WTC11 (cell line): ENCODE measurements around the gene OPCML. TPM values are rescaled to one million over a fixed set of nuclear protein-coding genes. Genes with fewer than 3 reads are reported as not detected.

Source experiments
- ATAC-seq: fragments of 200-7000 bp; cut with Tn5 transposase; 2 replicates; pipeline ENCODE4 v1.10.0; 2021; ENCODE audit warnings: mild to moderate bottlenecking, moderate library complexity
- CTCF ChIA-PET: fragments of 300-600 bp; sonication (Branson Sonifier 250); formaldehyde crosslinking; loops from one replicate; lab custom pipeline; 2021; ENCODE audit warnings: antibody characterized with exemption; lab: Charles Lee
- POLR2A ChIA-PET: fragments of 350-600 bp; sonication (Branson Sonifier 250); formaldehyde crosslinking; loops from one replicate; lab custom pipeline; 2021; ENCODE audit warnings: antibody characterized with exemption; lab: Charles Lee
- DNase-seq: peaks from one replicate; pipeline ENCODE4 v3.0.0; 2021; ENCODE audit warnings: low spot score
- H3K27ac Mint-ChIP-seq: 2 replicates; pipeline ENCODE4 v1.8.0; 2021; ENCODE audit warnings: mixed read lengths
- H3K27me3 Mint-ChIP-seq: 2 replicates; pipeline ENCODE4 v1.8.0; 2021; ENCODE audit warnings: low read depth, mild to moderate bottlenecking, moderate library complexity, mixed read lengths
- H3K36me3 Mint-ChIP-seq: 2 replicates; pipeline ENCODE4 v1.8.0; 2021; ENCODE audit warnings: mixed read lengths
- H3K4me1 Mint-ChIP-seq: 2 replicates; pipeline ENCODE4 v1.8.0; 2022; ENCODE audit warnings: mixed read lengths
- H3K4me3 Mint-ChIP-seq: 2 replicates; pipeline ENCODE4 v1.8.0; 2021; ENCODE audit warnings: mild to moderate bottlenecking, moderate library complexity, mixed read lengths
- H3K9me3 Mint-ChIP-seq: 2 replicates; pipeline ENCODE4 v1.8.0; 2021; ENCODE audit warnings: mixed read lengths
- AFF4 ChIP-seq: sonication (generic); formaldehyde crosslinking; IDR thresholded peaks from 2 replicates; pipeline ENCODE4 v1.8.1; 2023; ENCODE audit warnings: mild to moderate bottlenecking, missing genetic modification reagents, borderline replicate concordance
- AR ChIP-seq: fragments of 250-450 bp; sonication (Bioruptor Pico); IDR thresholded peaks from 2 replicates; pipeline ENCODE4 v1.9.0; 2021; ENCODE audit warnings: mild to moderate bottlenecking
- ATF1 ChIP-seq: sonication (generic); formaldehyde crosslinking; IDR thresholded peaks from 2 replicates; pipeline ENCODE4 v1.8.1; 2023; ENCODE audit warnings: mild to moderate bottlenecking, moderate library complexity, missing genetic modification reagents
- ATF3 ChIP-seq: sonication (generic); formaldehyde crosslinking; conservative IDR thresholded peaks from 2 replicates; pipeline ENCODE4 v1.8.1; 2022; ENCODE audit warnings: mild to moderate bottlenecking, missing genetic modification reagents
- CREB1 ChIP-seq: sonication (generic); formaldehyde crosslinking; IDR thresholded peaks from 2 replicates; pipeline ENCODE4 v1.8.0; 2023; ENCODE audit warnings: mild to moderate bottlenecking, missing genetic modification reagents
- GABPB1 ChIP-seq: sonication (generic); formaldehyde crosslinking; IDR thresholded peaks from 2 replicates; pipeline ENCODE4 v1.8.1; 2023; ENCODE audit warnings: mild to moderate bottlenecking, missing genetic modification reagents
- GRHL2 ChIP-seq: fragments of 250-450 bp; sonication (Bioruptor Pico); IDR thresholded peaks from 2 replicates; pipeline ENCODE4 v1.8.0; 2022; ENCODE audit warnings: mild to moderate bottlenecking, moderate library complexity; ENCODE audit not compliant: insufficient replicate concordance, severe bottlenecking
- HMGA2 ChIP-seq: fragments of 250-450 bp; sonication (Bioruptor Pico); IDR thresholded peaks from 2 replicates; pipeline ENCODE4 v1.4.0; 2021; ENCODE audit warnings: mild to moderate bottlenecking, moderate library complexity
- KAT7 ChIP-seq: sonication (generic); formaldehyde crosslinking; IDR thresholded peaks from 2 replicates; pipeline ENCODE4 v1.8.1; 2023; ENCODE audit warnings: missing genetic modification reagents, mild to moderate bottlenecking, borderline replicate concordance
- MYBL2 ChIP-seq: sonication (generic); formaldehyde crosslinking; IDR thresholded peaks from 2 replicates; pipeline ENCODE4 v1.8.1; 2023; ENCODE audit warnings: mild to moderate bottlenecking, moderate library complexity, missing genetic modification reagents
- NR1H2 ChIP-seq: sonication (generic); formaldehyde crosslinking; IDR thresholded peaks from 2 replicates; pipeline ENCODE4 v1.9.0; 2021; ENCODE audit warnings: mild to moderate bottlenecking, moderate library complexity, missing genetic modification reagents
- NR2C2 ChIP-seq: sonication (generic); formaldehyde crosslinking; IDR thresholded peaks from 2 replicates; pipeline ENCODE4 v1.8.0; 2022; ENCODE audit warnings: mild to moderate bottlenecking, missing genetic modification reagents
- PREB ChIP-seq: sonication (generic); formaldehyde crosslinking; IDR thresholded peaks from 2 replicates; pipeline ENCODE4 v1.8.1; 2022; ENCODE audit warnings: mild to moderate bottlenecking, missing genetic modification reagents, moderate library complexity, borderline replicate concordance
- PRRX2 ChIP-seq: fragments of 250-450 bp; sonication (Bioruptor Pico); IDR thresholded peaks from 2 replicates; pipeline ENCODE4 v1.8.0; 2021; ENCODE audit warnings: mild to moderate bottlenecking
- RORB ChIP-seq: fragments of 250-450 bp; sonication (Bioruptor Pico); IDR thresholded peaks from 2 replicates; pipeline ENCODE4 v1.9.0; 2021; ENCODE audit warnings: mild to moderate bottlenecking
- USF2 ChIP-seq: sonication (generic); formaldehyde crosslinking; IDR thresholded peaks from 2 replicates; pipeline ENCODE4 v1.8.1; 2023; ENCODE audit warnings: mild to moderate bottlenecking, missing genetic modification reagents, moderate library complexity
- ZMAT4 ChIP-seq: fragments of 250-450 bp; sonication (Bioruptor Pico); IDR thresholded peaks from 2 replicates; pipeline ENCODE4 v1.9.0; 2021; ENCODE audit warnings: mild to moderate bottlenecking
- ZNF219 ChIP-seq: sonication (generic); formaldehyde crosslinking; IDR thresholded peaks from 2 replicates; pipeline ENCODE4 v1.8.0; 2023; ENCODE audit warnings: missing genetic modification reagents, mild to moderate bottlenecking, borderline replicate concordance
- ZNF425 ChIP-seq: fragments of 250-450 bp; sonication (Bioruptor Pico); conservative IDR thresholded peaks from 2 replicates; pipeline ENCODE4 v1.9.0; 2021; ENCODE audit warnings: mild to moderate bottlenecking
- ZNF512 ChIP-seq: sonication (generic); formaldehyde crosslinking; IDR thresholded peaks from 2 replicates; pipeline ENCODE4 v1.8.1; 2022; ENCODE audit warnings: missing genetic modification reagents, borderline replicate concordance
- ZNF671 ChIP-seq: fragments of 250-450 bp; sonication (Bioruptor Pico); IDR thresholded peaks from 2 replicates; pipeline ENCODE4 v1.8.0; 2021; ENCODE audit warnings: mild to moderate bottlenecking
- total RNA-seq: library from RNA; stranded (reverse); gene quantifications from 3 replicates; pipeline ENCODE4 v1.2.3, GENCODE V29; 2021

Gene OPCML
- total RNA-seq, 1 experiment from 2014 or later: 1.5 TPM

GRCh38 chr11:133029107-133029506 is 503.2 kb downstream of the OPCML start:
- TF ChIP-seq ATF1 (CRISPR knock-in tag) (no peak), ZMAT4 (CRISPR knock-in tag) (no peak), CREB1 (CRISPR knock-in tag) (no peak), ZNF512 (no peak), ZNF219 (CRISPR knock-in tag) (no peak), PRRX2 (no peak), GABPB1 (CRISPR knock-in tag) (no peak), AR (no peak), AFF4 (CRISPR knock-in tag) (no peak), NR1H2 (CRISPR knock-in tag) (no peak), ZNF425 (CRISPR knock-in tag) (no peak), USF2 (CRISPR knock-in tag) (no peak), NR2C2 (CRISPR knock-in tag) (no peak), MYBL2 (no peak)
- Mint-ChIP-seq H3K4me3 (no peak overlapping the region), H3K9me3 (no peaks in the 10 kb centered on the region), H3K27me3 (no peaks in the 10 kb centered on the region), H3K36me3 (no peaks in the 10 kb centered on the region), H3K4me1 (peaks cover 26% of the 10 kb centered on the region), H3K27ac (no peak overlapping the region)
- ATAC-seq (no peak), DNase-seq (no peak)
- ChIA-PET POLR2A (no interaction called here), CTCF (no interaction called here)

GRCh38 chr11:133026952-133027351 is 505.3 kb downstream of the OPCML start:
- ChIA-PET POLR2A (no interaction called here), CTCF (no interaction called here)
- Mint-ChIP-seq H3K4me1 (peaks cover 28% of the 10 kb centered on the region), H3K27ac (no peak overlapping the region), H3K36me3 (no peaks in the 10 kb centered on the region), H3K9me3 (no peaks in the 10 kb centered on the region), H3K4me3 (no peak overlapping the region), H3K27me3 (no peaks in the 10 kb centered on the region)
- ATAC-seq (no peak), DNase-seq (no peak)
- no peak for TF ChIP-seq GRHL2 (CRISPR knock-in tag)
- TF ChIP-seq RORB (CRISPR knock-in tag): no peak
- no peak for TF ChIP-seq ATF3
- TF ChIP-seq HMGA2 (CRISPR knock-in tag): no peak
- no peak for TF ChIP-seq KAT7 (CRISPR knock-in tag)
- no peak for TF ChIP-seq ZNF671 (CRISPR knock-in tag)
- no peak for TF ChIP-seq ZNF512
- no peak for TF ChIP-seq PREB (CRISPR knock-in tag)
- no peak for TF ChIP-seq ATF1 (CRISPR knock-in tag)
